Right lobe of liver (tissue), 4 donors: ENCODE measurements around the gene CELF2.

Experiments used
- CTCF ChIP-seq, 4 donors: fragments of 200-600 bp in 3 of 4; fragments of 450-650 bp in 1 of 4; IDR thresholded peaks; one replicate each; pipeline versions ENCODE4 v1.5.1 to v1.8.0; 2016 to 2022; ENCODE audit warnings: antibody characterized with exemption in 4 of 4, mild to moderate bottlenecking in 2 of 4
- POLR2A ChIP-seq: fragments of 450-650 bp; IDR thresholded peaks from one replicate; pipeline ENCODE4 v1.6.1; 2017; ENCODE audit warnings: antibody characterized with exemption, mild to moderate bottlenecking
- donor health status: DM: no; HTN: no; CAD: no.
- donor health status: DM: no; HTN: no; CAD: no.
- donor health status: DM: no; HTN: yes; CAD: no.

DNA sequence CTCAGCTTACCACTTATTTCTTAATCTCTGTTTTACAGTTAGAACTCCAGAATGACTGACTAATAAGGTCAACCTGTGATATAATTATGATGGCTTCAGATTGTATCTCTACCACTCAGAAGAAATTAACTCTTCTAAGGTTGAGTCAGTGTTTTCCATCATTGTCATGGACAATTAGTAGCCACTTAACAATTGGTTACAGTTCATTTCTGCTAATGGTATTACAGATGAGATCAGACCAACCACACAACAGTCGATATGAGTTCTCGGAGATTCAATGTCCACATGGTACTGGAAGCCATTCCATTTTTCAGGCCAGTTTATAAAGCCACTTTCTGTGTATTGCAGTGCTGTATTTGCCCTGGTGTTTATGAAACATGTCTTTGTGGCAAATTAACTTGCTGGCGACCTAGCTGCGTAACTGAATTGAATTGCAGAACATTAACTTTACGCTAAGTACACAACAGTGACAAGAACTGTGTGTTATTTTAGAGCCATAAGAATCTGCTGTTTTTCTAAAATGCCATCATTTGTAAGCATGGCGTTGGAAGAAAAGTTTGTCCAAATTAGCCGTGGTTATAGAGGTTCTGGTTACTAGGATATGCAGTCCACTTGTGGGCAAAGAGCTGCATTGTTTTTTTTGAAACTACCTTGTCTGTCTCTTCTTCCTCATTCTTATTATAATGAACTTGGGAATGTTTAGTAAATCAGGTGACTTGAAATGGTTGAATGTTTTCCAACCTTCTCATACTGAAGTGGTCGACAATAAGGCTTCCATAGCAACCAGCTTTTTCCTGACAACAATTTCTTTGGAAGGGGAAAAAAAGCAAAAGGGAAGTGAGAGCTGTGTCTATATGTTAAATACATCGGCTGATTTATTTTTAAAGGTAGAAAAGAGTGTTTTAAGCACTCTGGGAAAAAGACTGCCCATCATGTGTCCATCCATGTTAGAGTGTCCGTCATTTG, 76.4 kb downstream of the CELF2 start:
- TF ChIP-seq POLR2A (no peak), CTCF (IDR thresholded peaks at IDR 0.05) (no peak)
